Inferior parietal cortex (tissue), 1 donor: ENCODE results near the gene CNIH3.
"Not testable (repeated sequence)": the region's sequence is repeated elsewhere in the genome, so short reads cannot be mapped to it uniquely, and the experiment has no call there.

Experiments used
- DNase-seq: peaks from one replicate; pipeline ENCODE4 v3.0.0-alpha.2; 2016; ENCODE audit errors: extremely low spot score

The CNIH3 gene

GRCh38 chr1:224615861-224616755 lies at the start of gene CNIH3:
Gene CNIH3, plus strand, starts transcription at chr1:224616317. Its CDS starts 858 bp downstream, at chr1:224617175.
- no peak for DNase-seq

GRCh38 chr1:224566492-224566891 lies 49.6 kb upstream of the CNIH3 start:
- DNase-seq, result not testable (repeated sequence)

- no peak for DNase-seq
Measured at GRCh38 chr1:224569276-224569675, 46.8 kb upstream of the CNIH3 start.

- DNase-seq, result not testable (repeated sequence)
Measured at GRCh38 chr1:224571975-224572374, 44.1 kb upstream of the CNIH3 start.

- DNase-seq, result no peak
Measured at GRCh38 chr1:224579526-224579925, 36.6 kb upstream of the CNIH3 start.

- no peak for DNase-seq
Measured at GRCh38 chr1:224580006-224580405, 36.1 kb upstream of the CNIH3 start.

- no peak for DNase-seq
Measured at GRCh38 chr1:224582041-224582440, 34.1 kb upstream of the CNIH3 start.

GRCh38 chr1:224583774-224584173 lies 32.3 kb upstream of the CNIH3 start:
- DNase-seq, result no peak

- DNase-seq, result no peak
Measured at GRCh38 chr1:224585051-224585450, 31.1 kb upstream of the CNIH3 start.

- no peak for DNase-seq
Measured at GRCh38 chr1:224587051-224587450, 29.1 kb upstream of the CNIH3 start.

- DNase-seq, result no peak
Measured at GRCh38 chr1:224588515-224588914, 27.6 kb upstream of the CNIH3 start.

- DNase-seq, result no peak
Measured at GRCh38 chr1:224589006-224589405, 27.1 kb upstream of the CNIH3 start.

- no peak for DNase-seq
Measured at GRCh38 chr1:224591326-224591725, 24.8 kb upstream of the CNIH3 start.

GRCh38 chr1:224592636-224593582 lies 23.2 kb upstream of the CNIH3 start:
- DNase-seq, result no peak

- DNase-seq, result no peak
Measured at GRCh38 chr1:224594360-224594759, 21.8 kb upstream of the CNIH3 start.

GRCh38 chr1:224594851-224595250 lies 21.3 kb upstream of the CNIH3 start:
- no peak for DNase-seq

GRCh38 chr1:224605482-224606181 lies 10.5 kb upstream of the CNIH3 start:
- no peak for DNase-seq

GRCh38 chr1:224607188-224608148 lies 8.6 kb upstream of the CNIH3 start:
- DNase-seq, result no peak

GRCh38 chr1:224609333-224609732 lies 6.8 kb upstream of the CNIH3 start:
- no peak for DNase-seq

- no peak for DNase-seq
Measured at GRCh38 chr1:224612246-224612645, 3.9 kb upstream of the CNIH3 start.

GRCh38 chr1:224613486-224613885 lies 2.6 kb upstream of the CNIH3 start:
- DNase-seq, result no peak
